ENCODE measurements around the gene RASL11A.
"Not testable (repeated sequence)": the region's sequence is repeated elsewhere in the genome, so short reads cannot be mapped to it uniquely, and the experiment has no call there.

RASL11A gene

GRCh38 chr13:27300941-27301586, 30.4 kb downstream of the RASL11A start:
- no peak for FAIRE-seq

GRCh38 chr13:27302643-27303262, 32.1 kb downstream of the RASL11A start:
- no peak for FAIRE-seq

DNA sequence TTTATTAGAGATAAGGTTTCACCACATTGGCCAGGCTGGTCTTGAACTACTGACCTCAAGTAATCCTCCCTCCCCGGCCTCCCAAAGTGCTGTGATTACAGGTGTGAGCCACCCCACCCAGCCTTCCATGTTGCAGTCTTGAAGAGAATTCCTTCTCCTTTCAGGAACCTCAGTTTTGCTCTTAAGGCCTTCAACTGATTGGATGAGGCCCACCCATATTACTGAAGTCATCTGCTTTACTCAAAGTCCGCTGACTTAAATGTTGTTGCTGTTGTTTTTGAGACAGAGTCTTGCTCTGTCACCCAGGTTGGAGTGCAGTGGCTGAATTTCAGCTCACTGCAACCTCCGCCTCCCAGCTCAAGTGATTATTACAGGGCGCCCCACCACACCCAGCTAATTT, 33.5 kb downstream of the RASL11A start:
- FAIRE-seq: no peak

- FAIRE-seq: no peak
Measured at GRCh38 chr13:27304611-27305010, 34.0 kb downstream of the RASL11A start.

GRCh38 chr13:27306364-27306763, 35.7 kb downstream of the RASL11A start:
- no peak for FAIRE-seq

GRCh38 chr13:27308941-27309340, 38.3 kb downstream of the RASL11A start:
- FAIRE-seq: no peak

DNA sequence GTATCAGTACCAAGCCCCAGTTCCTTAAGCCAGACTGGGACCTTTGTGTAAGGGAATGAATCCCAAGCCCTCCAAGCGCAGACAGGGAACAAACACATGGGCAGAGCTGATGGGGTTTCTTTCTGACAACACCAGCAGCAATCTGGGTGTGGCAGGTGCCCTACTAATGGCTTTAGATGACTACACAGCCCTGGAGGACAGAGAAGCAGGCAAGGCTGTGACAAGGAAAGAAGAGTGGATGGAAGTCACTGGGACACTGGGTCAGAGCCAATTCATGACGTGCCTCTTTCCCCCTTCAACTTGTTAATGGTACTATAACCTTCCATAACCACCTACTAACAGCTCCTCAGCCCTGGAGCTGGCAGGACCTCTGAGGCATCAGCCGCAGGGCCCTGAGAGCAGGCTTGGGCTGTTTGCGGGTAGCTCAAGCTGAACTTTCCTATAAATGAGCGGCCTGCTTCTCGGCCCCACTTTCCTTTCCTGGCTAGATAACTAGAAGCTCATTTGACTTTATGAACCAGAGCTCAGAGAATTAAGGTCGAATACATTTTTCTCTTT, 38.9 kb downstream of the RASL11A start:
- FAIRE-seq: no peak

DNA sequence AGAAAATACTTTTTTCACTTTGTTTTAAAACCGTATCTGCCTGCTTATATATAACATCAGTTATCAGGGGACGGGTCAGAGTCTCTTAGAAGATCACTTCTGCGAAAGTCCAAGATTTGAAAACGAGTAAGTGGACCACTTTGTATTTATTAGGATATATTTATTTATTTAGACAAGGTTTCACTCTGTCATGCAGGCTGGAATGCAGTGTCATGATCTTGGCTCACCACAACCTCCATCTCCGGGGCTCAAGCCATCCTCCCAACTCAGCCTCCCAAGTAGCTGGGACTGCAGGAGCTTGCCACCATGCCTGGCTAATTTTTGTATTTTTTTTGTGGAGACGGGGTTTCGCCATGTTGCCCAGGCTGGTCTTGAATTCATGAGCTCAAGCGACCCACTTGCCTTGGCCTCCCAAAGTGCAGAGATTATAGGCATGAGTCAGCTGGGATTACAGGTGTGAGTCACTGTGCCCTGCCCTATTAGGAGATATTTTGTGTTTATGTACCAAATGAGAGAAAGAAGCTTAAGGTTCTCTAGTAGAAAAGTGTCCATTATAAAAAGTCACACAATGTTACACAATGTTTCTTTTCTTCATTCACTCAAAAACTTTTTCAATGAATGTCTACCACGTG, 39.5 kb downstream of the RASL11A start:
- FAIRE-seq: no peak

GRCh38 chr13:27310946-27311345, 40.3 kb downstream of the RASL11A start:
- no peak for FAIRE-seq

DNA sequence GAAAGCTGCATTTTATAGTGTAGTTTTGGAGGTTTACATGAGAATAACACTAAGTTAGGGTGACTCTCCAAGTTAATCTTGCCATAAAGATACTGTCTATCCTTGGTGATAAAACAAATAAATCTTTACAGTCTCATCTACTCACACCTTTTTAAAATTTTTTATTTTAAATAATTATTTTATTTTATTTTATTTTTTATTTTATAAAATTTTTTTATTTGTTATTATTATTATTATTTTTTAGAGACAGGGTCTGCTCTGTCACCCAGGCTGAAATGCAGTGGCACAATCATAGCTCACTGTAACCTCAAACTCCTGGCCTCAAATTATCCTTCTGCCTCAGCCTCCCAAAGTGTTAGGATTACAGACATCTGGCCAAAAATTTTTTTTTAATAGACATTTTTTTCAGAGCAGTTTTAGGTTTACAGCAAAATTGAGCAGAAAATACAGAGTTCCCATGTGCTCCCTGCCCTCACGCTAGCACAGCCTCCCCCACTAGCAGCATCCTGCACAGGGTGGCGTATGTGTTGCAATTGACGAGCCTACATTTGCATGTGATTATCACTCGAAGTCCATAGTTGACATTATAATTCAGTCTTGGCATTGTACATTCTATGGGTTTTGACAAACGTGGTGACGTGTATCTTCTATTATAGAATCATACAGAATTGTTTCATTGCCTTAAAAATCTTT, 41.0 kb downstream of the RASL11A start:
- FAIRE-seq: no peak

DNA sequence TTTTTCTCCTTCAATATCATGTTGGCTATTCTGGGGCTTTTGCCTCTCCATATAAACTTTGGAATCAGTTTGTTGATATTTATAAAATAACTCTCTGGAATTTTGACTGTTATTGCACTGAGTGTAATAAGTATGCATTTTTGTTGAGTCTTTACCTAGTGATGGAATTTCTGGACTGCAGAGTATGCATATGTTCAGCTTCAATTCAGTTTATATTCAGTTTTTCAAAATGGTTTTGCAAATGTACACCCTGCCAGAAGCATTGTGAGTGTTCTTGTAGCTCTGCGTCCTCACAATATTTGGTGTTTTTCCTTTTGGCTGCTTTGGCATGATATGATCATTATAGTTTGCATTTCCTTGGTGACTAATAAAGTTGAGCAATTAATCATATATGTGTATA, 43.1 kb downstream of the RASL11A start:
- FAIRE-seq: no peak

DNA sequence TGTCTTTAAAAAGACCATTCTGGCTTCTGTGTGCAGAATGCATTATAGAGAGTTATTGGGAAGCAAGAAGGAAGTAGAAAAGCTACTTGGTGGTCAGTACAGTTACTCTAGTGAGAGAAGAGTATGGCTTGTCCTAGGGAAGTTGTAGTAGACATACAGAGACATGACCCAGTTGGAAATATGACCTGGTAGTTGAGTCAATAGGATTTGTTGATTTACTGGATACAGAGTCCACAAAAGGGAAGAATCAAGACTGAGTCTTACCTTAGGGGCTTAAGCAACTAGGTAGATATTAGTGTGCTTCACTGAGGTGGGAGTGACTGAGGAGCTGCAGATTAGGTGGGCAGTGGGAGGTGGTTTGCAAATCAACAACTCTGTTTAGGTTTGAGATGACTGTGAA, 48.8 kb downstream of the RASL11A start:
- no peak for FAIRE-seq

DNA sequence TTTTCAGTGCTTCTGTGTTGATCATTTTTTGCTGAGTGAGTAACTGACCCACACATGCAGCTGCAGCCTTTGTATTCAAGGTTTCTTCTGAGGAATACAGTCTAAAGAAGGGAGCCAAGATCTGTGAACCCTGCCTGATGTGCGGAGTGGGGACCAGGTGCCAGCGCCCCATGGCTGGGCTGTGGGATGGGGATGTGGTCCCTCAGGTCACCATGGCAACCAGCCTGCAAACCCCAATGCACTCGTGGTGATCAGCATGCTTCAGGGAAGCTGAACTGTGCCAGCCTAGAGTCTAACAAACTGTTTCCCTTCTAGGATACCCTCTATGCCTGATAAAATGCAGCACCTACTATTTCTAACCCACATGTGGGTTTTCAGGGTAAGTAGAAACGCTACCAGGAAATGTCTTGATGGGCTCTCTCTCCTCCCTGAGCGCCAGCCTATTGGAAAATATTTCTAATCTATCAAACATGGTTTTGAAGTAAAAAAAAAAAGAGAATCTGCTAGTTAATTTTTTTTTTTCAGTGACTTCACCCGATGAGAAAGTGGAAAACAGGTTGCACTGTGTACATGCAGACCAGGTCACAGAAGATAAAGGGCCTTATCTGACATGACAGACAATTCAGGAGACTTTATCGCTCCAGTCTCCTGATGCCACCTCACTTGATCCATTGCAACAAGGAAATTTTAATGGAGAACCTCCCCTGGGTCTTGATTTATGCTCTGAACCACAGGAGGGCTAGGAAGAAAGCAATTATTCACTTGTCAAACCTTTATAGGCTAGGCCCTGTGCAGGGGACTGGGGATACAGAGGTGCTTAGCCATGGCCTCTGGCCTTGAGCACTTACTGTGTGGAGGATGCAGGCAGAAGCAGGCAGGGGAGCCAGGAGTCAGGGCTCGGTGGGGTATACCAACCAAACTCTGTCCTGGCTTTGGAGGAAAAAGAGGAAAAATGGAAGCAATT, 51.1 kb downstream of the RASL11A start:
- FAIRE-seq: no peak

GRCh38 chr13:27322443-27322842, 51.8 kb downstream of the RASL11A start:
- not testable (repeated sequence) for FAIRE-seq

All from islet of Langerhans (tissue), 1 donor.